Measurements from ENCODE around the gene ASMT. TPM values are rescaled to one million over a fixed set of nuclear protein-coding genes. Genes with fewer than 3 reads are reported as not detected.

Gene ASMT
- total and polyA plus RNA-seq, 2 donors from 2014 or later: 0.22 TPM; not detected in 1

DNA sequence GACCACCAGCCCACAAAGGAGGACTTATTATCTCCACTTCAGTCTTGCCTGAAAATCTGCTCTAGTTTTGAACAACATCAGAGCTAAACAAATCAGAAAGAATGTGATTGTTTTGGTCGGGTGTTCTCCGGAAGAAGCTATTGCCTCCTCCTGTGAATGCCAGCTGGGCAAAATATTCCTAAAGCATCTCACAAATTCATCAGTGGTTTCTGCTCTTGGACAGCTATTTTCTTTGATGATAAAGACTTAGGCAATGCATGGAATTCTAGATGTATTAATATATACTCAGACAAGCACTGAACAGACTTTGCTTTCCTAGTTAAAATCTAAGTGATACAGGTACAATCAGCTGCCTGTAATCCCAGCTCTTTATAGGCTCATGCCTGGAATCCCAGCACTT, 71.8 kb downstream of the ASMT start:
- TF ChIP-seq CTCF (IDR thresholded peaks at IDR 0.05; ENCODE audit: borderline replicate concordance, extremely low read depth, insufficient read depth): no peak
- DNase-seq (no peak), FAIRE-seq (no peak)
- no peaks in the 10 kb centered on the region for H3K27me3 ChIP-seq (ENCODE audit: control insufficient read depth, insufficient read depth, low read length)
- H3K4me1 ChIP-seq (ENCODE audit: control insufficient read depth in 2 of 3, insufficient read depth in 2 of 3, low read depth in 1 of 3, low read length in 3 of 3): no peaks in the 10 kb centered on the region
- no peaks in the 10 kb centered on the region for H3K36me3 ChIP-seq (ENCODE audit: control insufficient read depth in 2 of 3, insufficient read depth in 3 of 3, low read length in 3 of 3)
- intact Hi-C loops (cut with DNase I): no loop called here
- no peak overlapping the region for H3K27ac ChIP-seq (ENCODE audit: low read depth in 2 of 2, low read length in 2 of 2)
- no peak overlapping the region for H3K9ac ChIP-seq (ENCODE audit: low read length in 3 of 3)
- no peaks in the 10 kb centered on the region for H3K9me3 ChIP-seq (ENCODE audit: control insufficient read depth in 2 of 3, insufficient read depth in 1 of 3, low read length in 3 of 3)
- no peak overlapping the region for H3K4me3 ChIP-seq (ENCODE audit: low read length in 3 of 3)

Other genes with a start within 250 kb of the ASMT start
- gene SLC25A6, start 222.9 kb upstream of the ASMT start, total RNA-seq: 357 TPM
- gene SLC25A6, start 222.9 kb upstream of the ASMT start, polyA plus RNA-seq (ENCODE audit: insufficient read depth, low read depth, low replicate concordance): 654 TPM
- gene ASMTL, start 162.2 kb upstream of the ASMT start, total RNA-seq: 33.3 TPM
- gene ASMTL, start 162.2 kb upstream of the ASMT start, polyA plus RNA-seq (ENCODE audit: insufficient read depth, low read depth, low replicate concordance): 29.9 TPM
- gene P2RY8, start 77.9 kb upstream of the ASMT start, total RNA-seq: 6.6 TPM
- 1.4 TPM for gene P2RY8, start 77.9 kb upstream of the ASMT start, polyA plus RNA-seq (ENCODE audit: insufficient read depth, low read depth, low replicate concordance)
- gene AKAP17A, start 23.5 kb upstream of the ASMT start, total RNA-seq: 45.1 TPM
- gene AKAP17A, start 23.5 kb upstream of the ASMT start, polyA plus RNA-seq (ENCODE audit: insufficient read depth, low read depth, low replicate concordance): 19.6 TPM